AG04450 (cell line): ENCODE data around the gene PNPLA1. TPM values are rescaled to one million over a fixed set of nuclear protein-coding genes. Genes with fewer than 3 reads are reported as not detected.

Experiments used
- CTCF ChIA-PET: fragments of 300-600, 350-600 bp; formaldehyde crosslinking; extraction: SDS; loops from one replicate; lab custom pipeline; 2022; ENCODE audit warnings: antibody characterized with exemption, inconsistent platforms; lab: Charles Lee
- POLR2A ChIA-PET: fragments of 350-600 bp; formaldehyde crosslinking; extraction: SDS; loops from one replicate; lab custom pipeline; 2021; ENCODE audit warnings: antibody characterized with exemption, inconsistent platforms; lab: Yijun Ruan, JAX
- DNase-seq: peaks from one replicate; pipeline ENCODE4 v3.0.0-alpha.2; 2011; ENCODE audit warnings: low read depth, low spot score
- H3K27ac ChIP-seq: one replicate; pipeline ENCODE4 v1.5.1; 2012; ENCODE audit warnings: low read depth, low read length, control low read depth
- H3K27me3 ChIP-seq: one replicate; pipeline ENCODE4 v1.6.0; 2012; ENCODE audit warnings: low read length; ENCODE audit not compliant: control insufficient read depth, insufficient read depth
- H3K4me3 ChIP-seq: 2 replicates; pipeline ENCODE4 v1.5.1; 2011; ENCODE audit warnings: mild to moderate bottlenecking, low read depth, low read length, control low read depth
- H3K9me3 ChIP-seq: 2 replicates; pipeline ENCODE4 v1.5.1; 2012; ENCODE audit warnings: low read length; ENCODE audit not compliant: control insufficient read depth, insufficient read depth
- CTCF ChIP-seq: IDR thresholded peaks from 2 replicates; pipeline ENCODE4 v1.5.1; 2011; ENCODE audit warnings: low read depth, low read length, control low read depth, inconsistent platforms
- polyA plus RNA-seq: library from polyadenylated mRNA; depleted of rRNA; stranded (reverse); fragments of >200 nt; gene quantifications from 2 replicates; pipeline ENCODE4 v1.2.3, GENCODE V29; 2011

Gene PNPLA1
- polyA plus RNA-seq, 1 experiment = not detected

- no peak for DNase-seq
- Histone ChIP-seq H3K4me3 (no peak overlapping the region), H3K27me3 (peaks cover 47% of the 10 kb centered on the region), H3K9me3 (no peaks in the 10 kb centered on the region), H3K27ac (no peak overlapping the region)
- ChIA-PET POLR2A (no interaction called here), CTCF (interaction anchor here (0.5 to 5.8 kb wide), 21 partner anchors 9 to 403 kb away, joined by 3 to 59 read pairs (median 5); no protein-coding TSS in a partner anchor)
- TF ChIP-seq CTCF = no peak
These were observed 70.4 kb downstream of the PNPLA1 start for GRCh38 chr6:36340306-36340617.

GRCh38 chr6:36340618-36341454 is 71.0 kb downstream of the PNPLA1 start:
- H3K4me3 ChIP-seq = 0 out of 2 replicates have a peak overlapping the region, but pooled peaks have one; percentile 4
- ChIA-PET POLR2A (interaction anchor here (0.6 kb wide), 1 partner anchor 257 kb away, joined by 4 read pairs; no protein-coding TSS in a partner anchor), CTCF (interaction anchor here (0.5 to 5.8 kb wide), 39 partner anchors 10 to 423 kb away, joined by 3 to 59 read pairs (median 4); no protein-coding TSS in a partner anchor)
- TF ChIP-seq CTCF = peak; percentile 96
- DNase-seq = no peak
- no peaks in the 10 kb centered on the region for H3K9me3 ChIP-seq
- H3K27ac ChIP-seq = no peak overlapping the region
- peaks cover 43% of the 10 kb centered on the region for H3K27me3 ChIP-seq

- TF ChIP-seq CTCF = no peak
- CTCF ChIA-PET = interaction anchor here (5.8 kb wide), 1 partner anchor 16 kb away, joined by 59 read pairs; no protein-coding TSS in a partner anchor
- DNase-seq = no peak
- POLR2A ChIA-PET = no interaction called here
- H3K27ac ChIP-seq = no peak overlapping the region
- H3K4me3 ChIP-seq = no peak overlapping the region
- peaks cover 42% of the 10 kb centered on the region for H3K27me3 ChIP-seq
- H3K9me3 ChIP-seq = no peaks in the 10 kb centered on the region
These were observed 73.3 kb downstream of the PNPLA1 start for GRCh38 chr6:36343109-36343680.

GRCh38 chr6:36345681-36346466 is 76.0 kb downstream of the PNPLA1 start:
- CTCF ChIA-PET = interaction anchor here (0.9 to 1.7 kb wide), 2 partner anchors 13 to 15 kb away, joined by 3 to 6 read pairs; no protein-coding TSS in a partner anchor
- Histone ChIP-seq H3K4me3 (no peak overlapping the region), H3K27me3 (peaks cover 21% of the 10 kb centered on the region), H3K9me3 (no peaks in the 10 kb centered on the region), H3K27ac (no peak overlapping the region)
- DNase-seq = no peak
- TF ChIP-seq CTCF = no peak
- POLR2A ChIA-PET = interaction anchor here (0.7 kb wide), 1 partner anchor 388 kb away, joined by 3 read pairs; no protein-coding TSS in a partner anchor
